Keratinocyte (primary cell): ENCODE data around the gene RNLS. TPM values are rescaled to one million over a fixed set of nuclear protein-coding genes. Genes with fewer than 3 reads are reported as not detected.

ENCODE experiments used
- DNase-seq: peaks from one replicate; pipeline ENCODE4 v3.0.0-alpha.2; 2011; ENCODE audit warnings: low read depth, missing footprints, low spot score
- FAIRE-seq: peaks from 2 replicates; lab custom pipeline; 2011; peaks lifted over from hg19 to GRCh38; lab: Jason Lieb, UNC
- H2AFZ ChIP-seq: 2 replicates; pipeline ENCODE4 v1.6.0; 2012; ENCODE audit warnings: low read length, control low read depth, inconsistent platforms; ENCODE audit not compliant: control insufficient read depth
- H3K27ac ChIP-seq: 2 replicates; pipeline ENCODE4 v1.5.1; 2011; ENCODE audit warnings: low read length; ENCODE audit not compliant: control insufficient read depth, insufficient read depth
- H3K27me3 ChIP-seq: 3 replicates; pipeline ENCODE4 v1.6.0; 2011; ENCODE audit warnings: low read length; ENCODE audit not compliant: control insufficient read depth, insufficient read depth; ENCODE audit errors: extremely low read depth
- H3K36me3 ChIP-seq, 2 experiments: 2 replicates in 1 of 2; 3 replicates in 1 of 2; pipeline ENCODE4 v1.5.1; 2011; ENCODE audit warnings: low read length in 2 of 2, mild to moderate bottlenecking in 1 of 2; ENCODE audit not compliant: control insufficient read depth in 2 of 2, insufficient read depth in 2 of 2; ENCODE audit errors: extremely low read depth in 1 of 2
- H3K4me1 ChIP-seq: 3 replicates; pipeline ENCODE4 v1.5.1; 2011; ENCODE audit warnings: low read length; ENCODE audit not compliant: control insufficient read depth, insufficient read depth; ENCODE audit errors: extremely low read depth
- H3K4me2 ChIP-seq: 3 replicates; pipeline ENCODE4 v1.6.0; 2011; ENCODE audit warnings: low read depth, low read length; ENCODE audit not compliant: control insufficient read depth, insufficient read depth; ENCODE audit errors: extremely low read depth
- H3K4me3 ChIP-seq, 3 experiments: fragments of 200-600 bp in 1 of 3; sonication (generic) in 1 of 3; 2 replicates in 2 of 3; 3 replicates in 1 of 3; pipeline ENCODE4 v1.5.1; 2011 to 2016; ENCODE audit warnings: low read length in 3 of 3, mild to moderate bottlenecking in 3 of 3, control low read depth in 2 of 3, inconsistent platforms in 1 of 3, low read depth in 1 of 3, mixed read lengths in 1 of 3, mixed run types in 1 of 3, moderate library complexity in 1 of 3; ENCODE audit not compliant: control insufficient read depth in 2 of 3, insufficient read depth in 2 of 3; ENCODE audit errors: extremely low read depth in 1 of 3
- H3K79me2 ChIP-seq: 2 replicates; pipeline ENCODE4 v1.6.0; 2012; ENCODE audit warnings: low read length; ENCODE audit not compliant: control insufficient read depth, insufficient read depth
- H3K9ac ChIP-seq: 3 replicates; pipeline ENCODE4 v1.6.0; 2011; ENCODE audit warnings: low read length; ENCODE audit not compliant: control insufficient read depth, insufficient read depth; ENCODE audit errors: extremely low read depth
- H3K9me1 ChIP-seq: 3 replicates; pipeline ENCODE4 v1.6.0; 2011; ENCODE audit warnings: low read length; ENCODE audit not compliant: control insufficient read depth, insufficient read depth; ENCODE audit errors: extremely low read depth
- H3K9me3 ChIP-seq: 2 replicates; pipeline ENCODE4 v1.5.1; 2012; ENCODE audit warnings: low read depth, low read length; ENCODE audit not compliant: control insufficient read depth
- H4K20me1 ChIP-seq: 3 replicates; pipeline ENCODE4 v1.6.0; 2011; ENCODE audit warnings: low read length; ENCODE audit not compliant: control insufficient read depth, insufficient read depth; ENCODE audit errors: extremely low read depth
- EZH2 ChIP-seq: IDR thresholded peaks from one replicate; pipeline ENCODE4 v1.6.1; 2012; ENCODE audit warnings: inconsistent platforms, mild to moderate bottlenecking, low read length, moderate library complexity
- dilution Hi-C: fragments of 300-500 bp; cut with MboI; formaldehyde crosslinking; loops from one replicate; pipeline ENCODE4 v1.7.0; 2020; ENCODE audit warnings: low sequenced_read_pairs; ENCODE audit not compliant: extremely low pct_ligation_motif_present
- polyA plus RNA-seq, 5 experiments: library from polyadenylated mRNA; depleted of rRNA in 3 of 5; stranded (reverse) in 3 of 5; stranded (forward) in 1 of 5; unstranded in 1 of 5; fragments of >200 nt; gene quantifications; 1 replicate in 1 of 5; 2 replicates in 3 of 5; 3 replicates in 1 of 5; pipeline versions ENCODE4 v1.2.1 to v1.2.3, GENCODE V29; 2011 to 2012; ENCODE audit warnings: missing spikeins in 2 of 5, low read depth in 1 of 5, low replicate concordance in 1 of 5
- TF ChIP-seq, protein P1 (sequence below), 3 experiments: IDR thresholded peaks in 1 of 3; conservative IDR thresholded peaks in 1 of 3; optimal IDR thresholded peaks in 1 of 3; 2 replicates in 2 of 3; 3 replicates in 1 of 3; pipeline versions ENCODE3 to v1.5.1; 2011; ENCODE audit warnings: low read length in 3 of 3, mild to moderate bottlenecking in 3 of 3, moderate library complexity in 2 of 3, control low read depth in 1 of 3, inconsistent platforms in 1 of 3; ENCODE audit not compliant: insufficient read depth in 2 of 3; ENCODE audit errors: extremely low read depth in 1 of 3

The RNLS gene
- polyA plus RNA-seq, 1 donor (not counting 4 experiments of a cell fraction or from before 2014, with no cell fraction given): 6.8 TPM

DNA sequence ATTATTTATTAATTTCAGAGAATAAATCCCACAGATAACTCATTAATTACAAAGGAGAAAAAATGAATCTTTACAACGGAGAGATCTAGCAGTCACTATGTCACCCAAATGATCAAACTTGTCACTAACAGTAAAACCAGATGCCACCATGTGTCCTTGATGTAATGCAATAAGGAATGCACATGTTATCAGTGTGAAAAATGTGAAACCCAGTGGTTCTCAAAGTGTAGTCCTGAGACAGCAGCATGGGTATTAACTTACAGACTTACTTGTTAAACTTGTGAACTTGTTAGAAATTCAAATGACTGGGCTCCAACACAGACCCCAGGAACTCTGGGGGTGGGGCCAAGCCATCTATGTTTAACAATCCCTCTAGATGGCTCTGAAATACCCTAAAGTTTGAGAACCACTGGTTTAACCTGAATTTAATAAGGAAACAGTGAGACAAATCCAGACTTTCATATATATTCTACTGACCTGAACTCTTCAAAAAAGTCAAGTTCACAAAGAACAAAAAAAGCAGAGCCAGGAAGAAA lies 77.4 kb downstream of the RNLS start:
- Histone ChIP-seq H3K36me3 (no peaks in the 10 kb centered on the region), H3K9me1 (no peaks in the 10 kb centered on the region), H3K4me1 (no peaks in the 10 kb centered on the region), H2AFZ (no peak overlapping the region), H3K79me2 (no peaks in the 10 kb centered on the region), H3K9me3 (no peaks in the 10 kb centered on the region), H3K9ac (no peak overlapping the region), H3K27ac (no peak overlapping the region), H4K20me1 (no peaks in the 10 kb centered on the region), H3K4me2 (no peak overlapping the region), H3K27me3 (no peaks in the 10 kb centered on the region), H3K4me3 (no peak overlapping the region)
- TF ChIP-seq EZH2: no peak
- TF ChIP-seq, protein P1, sequence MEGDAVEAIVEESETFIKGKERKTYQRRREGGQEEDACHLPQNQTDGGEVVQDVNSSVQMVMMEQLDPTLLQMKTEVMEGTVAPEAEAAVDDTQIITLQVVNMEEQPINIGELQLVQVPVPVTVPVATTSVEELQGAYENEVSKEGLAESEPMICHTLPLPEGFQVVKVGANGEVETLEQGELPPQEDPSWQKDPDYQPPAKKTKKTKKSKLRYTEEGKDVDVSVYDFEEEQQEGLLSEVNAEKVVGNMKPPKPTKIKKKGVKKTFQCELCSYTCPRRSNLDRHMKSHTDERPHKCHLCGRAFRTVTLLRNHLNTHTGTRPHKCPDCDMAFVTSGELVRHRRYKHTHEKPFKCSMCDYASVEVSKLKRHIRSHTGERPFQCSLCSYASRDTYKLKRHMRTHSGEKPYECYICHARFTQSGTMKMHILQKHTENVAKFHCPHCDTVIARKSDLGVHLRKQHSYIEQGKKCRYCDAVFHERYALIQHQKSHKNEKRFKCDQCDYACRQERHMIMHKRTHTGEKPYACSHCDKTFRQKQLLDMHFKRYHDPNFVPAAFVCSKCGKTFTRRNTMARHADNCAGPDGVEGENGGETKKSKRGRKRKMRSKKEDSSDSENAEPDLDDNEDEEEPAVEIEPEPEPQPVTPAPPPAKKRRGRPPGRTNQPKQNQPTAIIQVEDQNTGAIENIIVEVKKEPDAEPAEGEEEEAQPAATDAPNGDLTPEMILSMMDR (optimal IDR thresholded peaks at IDR 0.05 in 1 of 3, IDR thresholded peaks at IDR 0.05 in 1 of 3, conservative IDR thresholded peaks at IDR 0.05 in 1 of 3; ENCODE audit: extremely low read depth in 1 of 3, insufficient read depth in 2 of 3, low read length in 3 of 3): no peak
- dilution Hi-C loops: no loop called here
- no peak for FAIRE-seq
- no peak for DNase-seq

DNA sequence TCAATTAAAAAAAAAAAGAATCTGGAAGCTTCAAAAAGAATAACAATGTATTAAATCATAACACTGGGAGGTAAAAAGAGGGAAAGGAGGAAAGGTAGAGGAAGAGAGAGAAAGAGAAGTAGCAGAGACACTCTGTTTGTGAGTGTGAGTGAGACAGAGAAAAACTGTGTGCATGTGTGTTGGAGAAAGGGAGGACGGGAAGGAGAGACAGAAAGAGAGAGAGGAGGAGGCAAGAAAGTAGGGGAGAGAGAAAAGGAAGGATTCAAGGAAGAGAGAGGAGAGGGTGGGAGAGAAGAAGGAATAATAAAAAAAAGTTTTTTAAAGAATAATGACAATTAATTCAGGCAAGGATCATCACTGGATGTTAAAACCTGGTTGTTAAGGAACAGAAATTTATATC lies 77.9 kb downstream of the RNLS start:
- TF ChIP-seq, protein P1 (optimal IDR thresholded peaks at IDR 0.05 in 1 of 3, IDR thresholded peaks at IDR 0.05 in 1 of 3, conservative IDR thresholded peaks at IDR 0.05 in 1 of 3; ENCODE audit: extremely low read depth in 1 of 3, insufficient read depth in 2 of 3, low read length in 3 of 3): no peak
- TF ChIP-seq EZH2: no peak
- dilution Hi-C loops: no loop called here
- H3K4me1 ChIP-seq: peaks cover 3% of the 10 kb centered on the region
- FAIRE-seq: no peak
- H3K4me2 ChIP-seq: no peak overlapping the region
- no peaks in the 10 kb centered on the region for H3K27me3 ChIP-seq
- no peaks in the 10 kb centered on the region for H3K79me2 ChIP-seq
- H2AFZ ChIP-seq: no peak overlapping the region
- no peak for DNase-seq
- no peaks in the 10 kb centered on the region for H4K20me1 ChIP-seq
- H3K36me3 ChIP-seq: no peaks in the 10 kb centered on the region
- no peak overlapping the region for H3K4me3 ChIP-seq
- H3K9ac ChIP-seq: no peak overlapping the region
- H3K27ac ChIP-seq: no peak overlapping the region
- no peaks in the 10 kb centered on the region for H3K9me1 ChIP-seq
- H3K9me3 ChIP-seq: no peaks in the 10 kb centered on the region
